Mucosa of rectum (tissue), 2 donors: Measurements from ENCODE around the gene EVL.
"Not testable (repeated sequence)": the region's sequence is repeated elsewhere in the genome, so short reads cannot be mapped to it uniquely, and the experiment has no call there.

Experiments
- H3K27ac ChIP-seq, 2 donors: one replicate each; pipeline ENCODE4 v1.7.0; 2013; ENCODE audit warnings: inconsistent platforms in 2 of 2, low read depth in 2 of 2, low read length in 2 of 2
- H3K27me3 ChIP-seq, 2 donors: one replicate each; pipeline ENCODE4 v1.7.0; 2013; ENCODE audit warnings: low read length in 2 of 2; ENCODE audit not compliant: control insufficient read depth in 2 of 2, insufficient read depth in 2 of 2
- H3K36me3 ChIP-seq, 2 donors: one replicate each; pipeline ENCODE4 v1.7.0; 2013; ENCODE audit warnings: low read length in 2 of 2; ENCODE audit not compliant: control insufficient read depth in 2 of 2, insufficient read depth in 2 of 2
- H3K4me1 ChIP-seq, 2 donors: one replicate each; pipeline ENCODE4 v1.7.0; 2013; ENCODE audit warnings: low read length in 2 of 2, mild to moderate bottlenecking in 1 of 2; ENCODE audit not compliant: control insufficient read depth in 2 of 2, insufficient read depth in 2 of 2
- H3K4me3 ChIP-seq, 2 donors: one replicate each; pipeline ENCODE4 v1.7.0; 2013; ENCODE audit warnings: low read length in 2 of 2
- H3K9ac ChIP-seq, 2 donors: one replicate each; pipeline ENCODE4 v1.7.0; 2013; ENCODE audit warnings: low read length in 2 of 2, low read depth in 1 of 2, mild to moderate bottlenecking in 1 of 2
- H3K9me3 ChIP-seq, 2 donors: one replicate each; pipeline ENCODE4 v1.7.0; 2013; ENCODE audit warnings: low read length in 2 of 2; ENCODE audit not compliant: control insufficient read depth in 2 of 2
- donor health status: healthy.
- donor health status: Normal muscosa, but diverticular disease.

The EVL gene

DNA sequence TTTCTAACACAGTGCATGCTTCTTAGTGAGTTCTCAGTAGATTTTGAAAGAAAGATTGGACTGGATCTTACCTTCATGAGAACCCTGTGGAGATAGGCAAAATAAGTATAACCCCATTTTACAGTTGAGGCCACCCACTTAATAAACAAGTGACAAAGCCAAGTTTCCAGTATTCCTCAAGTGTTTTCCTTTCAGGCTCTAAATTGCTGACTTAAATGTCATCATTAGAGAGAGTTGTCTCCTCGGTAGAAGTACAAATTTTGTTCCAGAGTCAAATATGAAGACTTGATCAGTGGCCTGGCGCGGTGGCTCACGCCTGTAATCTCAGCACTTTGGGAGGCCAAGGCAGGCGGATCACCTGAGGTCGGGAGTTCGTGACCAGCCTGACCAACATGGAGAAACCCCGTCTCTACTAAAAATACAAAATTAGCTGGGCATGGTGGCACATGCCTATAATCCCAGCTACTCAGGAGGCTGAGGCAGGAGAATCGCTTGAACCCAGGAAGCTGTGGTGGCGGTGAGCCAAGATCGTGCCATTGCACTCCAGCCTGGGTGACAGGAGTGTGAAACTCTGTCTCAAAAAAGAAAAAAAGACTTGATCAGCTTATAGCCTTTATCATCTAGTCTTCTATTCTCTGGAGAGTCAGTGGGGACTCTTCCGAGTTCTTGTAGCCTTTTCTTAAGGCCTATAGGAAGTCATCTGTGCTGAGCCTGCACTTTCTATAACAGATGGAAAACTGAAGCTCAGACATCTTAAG is 708 bp upstream of the EVL start:
- H3K9ac ChIP-seq, H3K27me3 ChIP-seq, H3K4me1 ChIP-seq, H3K9me3 ChIP-seq, H3K36me3 ChIP-seq: not testable (repeated sequence)
- peak overlapping the region in 1 of 2 donors; percentile 73 for H3K4me3 ChIP-seq
- H3K27ac ChIP-seq: peak overlapping the region; percentile 76 to 90

DNA sequence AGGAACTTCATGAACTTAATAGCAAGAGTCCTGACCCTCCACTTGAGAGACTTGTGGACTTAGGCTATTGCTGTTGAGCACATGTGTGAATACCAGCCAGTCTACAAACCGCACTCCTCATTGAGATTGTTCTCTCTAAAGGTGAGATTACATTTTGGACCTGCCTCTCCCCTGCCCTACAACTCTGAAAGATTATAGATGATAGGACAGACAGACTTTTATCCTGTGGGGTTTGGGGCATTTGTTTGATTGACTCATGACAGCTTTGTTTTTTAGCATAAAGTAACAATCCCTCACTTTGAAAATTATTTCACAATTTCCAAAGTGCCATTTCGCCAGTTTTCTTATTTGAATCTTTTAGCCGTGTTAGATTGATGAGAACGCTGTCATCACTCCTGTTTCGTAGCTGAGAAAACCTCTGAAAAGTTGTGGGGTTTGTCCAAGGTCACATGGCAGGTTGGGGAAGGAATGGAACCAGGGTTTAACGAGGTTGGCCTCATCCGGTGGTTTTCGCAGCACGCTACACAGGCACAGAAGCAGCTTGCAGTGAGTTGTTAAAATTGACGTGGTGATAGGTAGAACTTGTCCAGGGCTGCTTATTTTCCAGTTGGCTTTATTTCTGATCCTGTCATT is 836 bp downstream of the EVL start:
- Histone ChIP-seq H3K9me3 (no peaks in the 10 kb centered on the region), H3K36me3 (no peaks in the 10 kb centered on the region), H3K4me1 (peaks cover 6 to 7% of the 10 kb centered on the region in 2 donors), H3K27me3 (no peaks in the 10 kb centered on the region), H3K9ac (peak overlapping the region in 1 of 2 donors; percentile 76), H3K27ac (peak overlapping the region; percentile 76 to 90), H3K4me3 (peak overlapping the region; percentile 49 to 73)

DNA sequence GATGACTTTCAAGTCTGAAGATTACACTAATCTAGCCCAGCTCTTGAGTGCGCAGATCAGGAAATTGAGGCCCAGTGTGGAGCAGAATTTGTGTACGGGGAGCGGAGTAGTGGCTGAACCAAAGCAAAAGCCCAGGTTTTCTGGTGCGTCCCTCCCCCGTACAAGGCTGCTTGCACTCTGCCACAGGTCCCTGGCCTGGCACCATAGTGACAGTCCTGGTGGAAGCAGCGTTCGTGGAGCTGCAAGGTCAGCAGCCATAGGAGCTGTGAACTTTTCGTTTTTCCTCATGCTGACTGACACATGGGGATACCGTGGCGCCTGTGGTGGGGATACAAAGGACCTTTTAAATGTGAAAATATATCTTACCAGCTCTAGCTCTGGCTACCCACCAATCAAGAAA is 1.7 kb downstream of the EVL start:
- Histone ChIP-seq H3K4me1 (peaks cover 6 to 7% of the 10 kb centered on the region in 2 donors), H3K4me3 (peak overlapping the region in 1 of 2 donors; percentile 73), H3K36me3 (no peaks in the 10 kb centered on the region), H3K9ac (peak overlapping the region in 1 of 2 donors; percentile 35), H3K27ac (peak overlapping the region; percentile 6 to 90), H3K27me3 (no peaks in the 10 kb centered on the region), H3K9me3 (no peaks in the 10 kb centered on the region)

DNA sequence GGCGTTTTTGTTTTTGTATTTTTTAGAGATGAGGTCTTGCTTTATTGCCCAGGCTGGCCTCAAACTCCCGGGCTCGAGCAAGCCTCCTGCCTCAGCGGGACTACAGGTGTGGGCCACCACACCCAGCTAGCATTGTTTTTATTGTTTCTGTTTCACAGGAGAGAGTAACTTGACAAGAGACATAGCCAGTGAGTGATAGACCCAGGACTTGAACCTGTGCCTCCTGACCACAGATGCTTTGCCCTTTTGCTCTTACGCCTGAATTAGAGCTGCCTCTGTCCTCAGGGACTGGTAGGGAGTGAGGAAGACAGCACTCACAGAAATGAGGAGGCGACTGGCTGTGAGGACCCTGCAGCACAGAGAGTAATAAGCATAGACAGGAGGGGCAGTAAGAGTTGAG is 2.3 kb downstream of the EVL start:
- Histone ChIP-seq H3K4me1 (peaks cover 7 to 8% of the 10 kb centered on the region in 2 donors), H3K36me3 (no peaks in the 10 kb centered on the region), H3K9ac (peak overlapping the region in 1 of 2 donors; percentile 61), H3K27me3 (no peaks in the 10 kb centered on the region), H3K27ac (peak overlapping the region; percentile 61 to 90), H3K4me3 (peak overlapping the region; percentile 25 to 73), H3K9me3 (no peaks in the 10 kb centered on the region)

DNA sequence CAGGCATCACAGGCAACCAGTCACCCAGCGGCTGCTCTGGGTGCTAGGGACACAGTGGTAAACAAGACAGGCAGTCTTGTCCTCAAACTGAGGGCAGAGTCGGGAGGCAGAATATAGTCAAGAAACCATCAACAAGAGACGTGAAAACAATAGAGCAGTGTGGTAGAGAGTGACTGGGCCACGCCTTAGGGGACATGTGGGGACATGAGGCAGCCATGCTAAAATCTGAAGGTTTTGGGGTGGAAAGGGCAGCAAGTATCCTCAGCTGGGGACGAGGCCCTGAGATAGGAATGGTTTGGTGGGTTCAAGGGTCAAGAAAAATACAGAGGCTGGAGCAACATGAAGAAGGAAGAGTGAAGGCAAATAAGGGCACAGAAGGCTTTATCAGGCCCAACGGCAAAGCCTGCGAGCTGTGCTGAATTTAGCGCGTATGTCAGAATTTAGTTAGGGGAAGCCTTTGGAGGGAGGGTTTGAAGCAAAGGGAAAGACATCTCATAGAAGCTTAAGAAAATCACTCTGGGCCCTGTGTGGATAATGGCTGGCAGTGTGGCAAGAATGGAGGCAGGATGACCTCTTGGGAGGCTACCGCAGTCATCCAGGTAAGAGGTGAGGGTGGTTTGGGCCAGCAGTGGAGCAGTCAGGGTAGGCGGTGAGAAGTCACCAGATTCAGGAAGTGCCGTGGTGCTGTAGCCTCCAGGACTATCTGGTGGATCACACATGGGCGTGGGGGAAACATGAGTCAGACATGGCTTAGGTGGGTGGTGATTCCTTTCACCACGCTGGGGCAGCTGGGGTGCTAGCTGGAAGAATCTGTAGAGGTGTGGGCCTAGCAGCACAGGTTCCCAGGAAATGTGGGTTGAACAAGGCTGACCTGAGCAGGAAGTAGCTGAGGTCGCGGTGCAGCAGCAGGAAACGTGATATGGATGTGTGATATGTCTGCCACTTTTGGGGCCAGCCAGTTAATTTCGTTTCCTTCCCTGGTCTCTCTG is 3.0 kb downstream of the EVL start:
- H3K9me3 ChIP-seq: no peaks in the 10 kb centered on the region
- no peaks in the 10 kb centered on the region for H3K27me3 ChIP-seq
- peaks cover 10 to 16% of the 10 kb centered on the region in 2 donors for H3K4me1 ChIP-seq
- H3K36me3 ChIP-seq: no peaks in the 10 kb centered on the region
- peak overlapping the region; percentile 36 to 73 for H3K4me3 ChIP-seq
- peak overlapping the region; percentile 21 to 61 for H3K9ac ChIP-seq
- H3K27ac ChIP-seq: peak overlapping the region; percentile 61 to 90

DNA sequence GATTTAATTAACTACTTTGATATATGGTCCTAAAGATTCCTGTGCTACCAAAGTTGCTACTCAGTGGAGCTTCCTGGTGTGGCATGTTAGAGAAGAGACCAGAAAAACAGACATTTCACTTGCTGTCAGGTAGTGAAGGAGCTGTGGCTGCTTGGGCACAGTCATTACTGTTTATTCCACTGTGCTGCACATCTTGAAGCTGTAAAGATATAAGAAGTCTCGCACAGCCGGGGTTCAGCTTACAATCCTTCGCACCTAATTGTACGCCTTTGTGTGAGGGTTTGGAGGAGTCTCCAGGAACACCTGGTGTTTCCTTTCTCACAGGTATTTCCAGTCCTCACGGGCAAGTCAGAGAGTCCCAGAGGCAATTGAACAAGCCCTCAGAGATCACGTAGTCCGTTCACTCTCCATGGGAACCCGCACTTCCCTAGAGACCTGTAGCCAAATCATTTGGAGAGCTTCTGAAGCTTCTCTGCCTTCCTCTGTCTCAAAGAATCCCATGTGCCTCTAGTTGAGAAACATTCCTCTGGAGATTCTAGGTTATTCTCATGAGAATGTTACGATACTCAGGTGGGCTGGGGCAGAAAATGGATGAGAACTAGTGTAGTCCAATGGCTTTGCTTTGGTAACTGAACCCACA is 4.1 kb downstream of the EVL start:
- Histone ChIP-seq H3K36me3 (no peaks in the 10 kb centered on the region), H3K4me3 (peak overlapping the region in 1 of 2 donors; percentile 73), H3K9ac (peak overlapping the region in 1 of 2 donors; percentile 26), H3K27me3 (no peaks in the 10 kb centered on the region), H3K4me1 (peaks cover 10 to 23% of the 10 kb centered on the region in 2 donors), H3K27ac (peak overlapping the region; percentile 57 to 90), H3K9me3 (no peaks in the 10 kb centered on the region)

DNA sequence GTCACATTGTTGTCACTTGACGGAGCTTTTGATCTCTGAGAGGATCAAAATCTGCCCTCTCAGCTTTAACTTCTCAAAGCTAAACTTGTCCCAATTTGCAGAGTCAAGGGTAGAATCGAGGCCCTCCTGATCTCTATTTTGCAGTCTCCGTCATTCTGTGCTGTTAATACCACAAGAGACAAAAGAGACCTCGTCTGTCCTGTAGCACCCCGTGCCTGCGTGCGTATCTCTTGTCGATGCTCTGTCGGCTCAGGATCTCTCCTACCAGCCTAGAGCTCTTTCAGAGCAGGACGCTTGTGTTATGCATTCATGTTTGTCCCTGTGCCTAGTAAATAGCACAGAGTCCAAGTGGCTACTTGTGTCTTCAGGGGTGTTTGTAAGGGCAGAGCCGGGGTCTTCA is 5.1 kb downstream of the EVL start:
- Histone ChIP-seq H3K9me3 (no peaks in the 10 kb centered on the region), H3K27ac (peak overlapping the region in 1 of 2 donors; percentile 28), H3K27me3 (no peaks in the 10 kb centered on the region), H3K4me3 (peak overlapping the region in 1 of 2 donors; percentile 28), H3K36me3 (no peaks in the 10 kb centered on the region), H3K9ac (no peak overlapping the region), H3K4me1 (peaks cover 10 to 25% of the 10 kb centered on the region in 2 donors)

DNA sequence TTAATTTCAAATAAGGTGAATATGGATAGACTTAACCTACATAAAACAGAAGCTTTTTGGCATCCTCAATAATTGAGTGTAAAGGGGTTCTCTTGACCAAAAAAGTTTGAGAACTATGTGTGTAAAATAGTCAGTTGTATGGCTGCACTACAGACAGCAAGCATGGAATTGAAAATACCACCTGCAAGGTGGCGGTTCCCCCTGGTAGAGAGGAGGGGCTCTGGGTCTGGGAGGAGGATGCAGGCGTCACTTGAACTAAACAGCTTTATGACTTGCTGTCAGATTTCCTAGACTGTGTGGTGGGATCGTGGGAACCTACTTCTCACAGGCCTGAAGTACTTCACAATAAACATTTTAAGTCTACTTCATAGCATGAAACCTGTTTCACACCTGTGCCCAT is 6.3 kb downstream of the EVL start:
- Histone ChIP-seq H3K4me1 (peaks cover 10 to 25% of the 10 kb centered on the region in 2 donors), H3K4me3 (no peak overlapping the region), H3K27me3 (no peaks in the 10 kb centered on the region), H3K36me3 (no peaks in the 10 kb centered on the region), H3K27ac (peak overlapping the region in 1 of 2 donors; percentile 44), H3K9me3 (no peaks in the 10 kb centered on the region), H3K9ac (no peak overlapping the region)

DNA sequence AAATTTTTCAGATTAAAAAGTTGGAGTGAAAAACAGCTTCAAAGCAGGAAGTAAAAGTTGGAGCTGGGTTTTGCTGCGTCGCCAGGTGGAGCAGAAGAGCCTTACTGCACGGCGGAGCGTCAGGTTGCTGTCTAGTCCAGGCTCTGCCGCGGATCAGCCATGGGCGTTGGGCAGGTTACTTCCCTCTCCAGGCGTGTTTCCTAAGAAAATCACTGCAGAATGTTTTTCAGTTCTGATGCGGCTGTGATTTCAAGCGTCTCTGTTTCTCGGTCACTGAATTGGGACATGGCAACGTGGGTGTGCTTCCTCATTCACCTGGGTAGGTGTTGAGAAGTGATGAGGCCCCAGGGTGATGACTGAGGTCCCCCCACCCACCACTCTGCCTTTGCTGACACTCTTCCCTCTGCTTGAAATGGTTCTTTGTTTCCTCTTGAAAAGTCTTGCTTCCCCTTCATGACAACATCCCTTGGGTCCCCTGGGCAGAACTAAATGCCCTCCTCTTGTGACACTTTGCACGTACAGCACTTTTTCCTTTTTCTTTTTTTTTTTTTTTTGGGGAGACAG is 7.6 kb downstream of the EVL start:
- Histone ChIP-seq H3K9ac (peak overlapping the region; percentile 9 to 68), H3K9me3 (no peaks in the 10 kb centered on the region), H3K27me3 (no peaks in the 10 kb centered on the region), H3K4me1 (peaks cover 10 to 20% of the 10 kb centered on the region in 2 donors), H3K4me3 (peak overlapping the region in 1 of 2 donors; percentile 43), H3K36me3 (no peaks in the 10 kb centered on the region), H3K27ac (peak overlapping the region; percentile 19 to 59)
